OCI-LY3 (cell line): ENCODE results near the gene OR5D13.

ENCODE experiments used
- EZH2phosphoT487 ChIP-seq: fragments of 200-600 bp; shearing (Covaris generic); IDR thresholded peaks from 2 replicates; pipeline ENCODE4 v1.6.1; 2018; ENCODE audit warnings: antibody characterized with exemption, mixed run types, low read depth
- TF ChIP-seq, protein P1 (sequence below): fragments of 200-600, 300-600 bp; sonication (generic); IDR thresholded peaks from 2 replicates; pipeline ENCODE4 v1.5.1; 2014; ENCODE audit warnings: antibody characterized with exemption, low read length, low read depth

GRCh38 chr11:55811067-55811466 is 37.8 kb downstream of the OR5D13 start, which contains the start of gene OR5L1:
- TF ChIP-seq, protein P1, sequence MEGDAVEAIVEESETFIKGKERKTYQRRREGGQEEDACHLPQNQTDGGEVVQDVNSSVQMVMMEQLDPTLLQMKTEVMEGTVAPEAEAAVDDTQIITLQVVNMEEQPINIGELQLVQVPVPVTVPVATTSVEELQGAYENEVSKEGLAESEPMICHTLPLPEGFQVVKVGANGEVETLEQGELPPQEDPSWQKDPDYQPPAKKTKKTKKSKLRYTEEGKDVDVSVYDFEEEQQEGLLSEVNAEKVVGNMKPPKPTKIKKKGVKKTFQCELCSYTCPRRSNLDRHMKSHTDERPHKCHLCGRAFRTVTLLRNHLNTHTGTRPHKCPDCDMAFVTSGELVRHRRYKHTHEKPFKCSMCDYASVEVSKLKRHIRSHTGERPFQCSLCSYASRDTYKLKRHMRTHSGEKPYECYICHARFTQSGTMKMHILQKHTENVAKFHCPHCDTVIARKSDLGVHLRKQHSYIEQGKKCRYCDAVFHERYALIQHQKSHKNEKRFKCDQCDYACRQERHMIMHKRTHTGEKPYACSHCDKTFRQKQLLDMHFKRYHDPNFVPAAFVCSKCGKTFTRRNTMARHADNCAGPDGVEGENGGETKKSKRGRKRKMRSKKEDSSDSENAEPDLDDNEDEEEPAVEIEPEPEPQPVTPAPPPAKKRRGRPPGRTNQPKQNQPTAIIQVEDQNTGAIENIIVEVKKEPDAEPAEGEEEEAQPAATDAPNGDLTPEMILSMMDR = no peak
- no peak for TF ChIP-seq EZH2phosphoT487
